ENCODE results near the gene DVL2. TPM values are rescaled to one million over a fixed set of nuclear protein-coding genes. Genes with fewer than 3 reads are reported as not detected.
"Not testable (repeated sequence)": the region's sequence is repeated elsewhere in the genome, so short reads cannot be mapped to it uniquely, and the experiment has no call there.

DVL2 gene
- total RNA-seq, 1 experiment from 2014 or later, result 45.7 TPM

DNA sequence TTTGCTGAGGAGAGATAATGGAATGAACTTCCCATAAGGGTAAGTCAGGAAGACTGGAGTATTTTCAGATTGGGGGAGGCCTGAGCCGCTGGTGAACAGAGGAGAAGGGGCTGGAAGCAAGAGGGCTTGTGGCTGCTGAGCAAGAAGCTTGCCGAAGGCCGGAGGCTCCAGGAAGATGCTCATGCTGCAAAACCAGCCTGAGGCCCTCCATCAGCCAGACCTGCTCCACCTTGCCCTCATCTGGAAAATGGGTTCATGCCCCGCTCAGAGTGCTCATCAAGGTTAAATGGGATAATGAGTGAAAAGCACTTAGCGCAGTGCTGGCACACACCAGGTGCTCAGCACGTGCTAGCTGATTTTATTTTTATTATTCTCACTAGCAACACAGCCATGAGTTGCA lies 49.7 kb downstream of the DVL2 start:
- H3K4me3 Mint-ChIP-seq (ENCODE audit: low read depth, unreplicated experiment), result no peak overlapping the region
- no peaks in the 10 kb centered on the region for H3K9me3 Mint-ChIP-seq (ENCODE audit: low read depth, unreplicated experiment)
- no peak for DNase-seq
- H3K4me1 Mint-ChIP-seq (ENCODE audit: low read depth, unreplicated experiment), result peaks cover 18% of the 10 kb centered on the region
- TF ChIP-seq, protein P1, sequence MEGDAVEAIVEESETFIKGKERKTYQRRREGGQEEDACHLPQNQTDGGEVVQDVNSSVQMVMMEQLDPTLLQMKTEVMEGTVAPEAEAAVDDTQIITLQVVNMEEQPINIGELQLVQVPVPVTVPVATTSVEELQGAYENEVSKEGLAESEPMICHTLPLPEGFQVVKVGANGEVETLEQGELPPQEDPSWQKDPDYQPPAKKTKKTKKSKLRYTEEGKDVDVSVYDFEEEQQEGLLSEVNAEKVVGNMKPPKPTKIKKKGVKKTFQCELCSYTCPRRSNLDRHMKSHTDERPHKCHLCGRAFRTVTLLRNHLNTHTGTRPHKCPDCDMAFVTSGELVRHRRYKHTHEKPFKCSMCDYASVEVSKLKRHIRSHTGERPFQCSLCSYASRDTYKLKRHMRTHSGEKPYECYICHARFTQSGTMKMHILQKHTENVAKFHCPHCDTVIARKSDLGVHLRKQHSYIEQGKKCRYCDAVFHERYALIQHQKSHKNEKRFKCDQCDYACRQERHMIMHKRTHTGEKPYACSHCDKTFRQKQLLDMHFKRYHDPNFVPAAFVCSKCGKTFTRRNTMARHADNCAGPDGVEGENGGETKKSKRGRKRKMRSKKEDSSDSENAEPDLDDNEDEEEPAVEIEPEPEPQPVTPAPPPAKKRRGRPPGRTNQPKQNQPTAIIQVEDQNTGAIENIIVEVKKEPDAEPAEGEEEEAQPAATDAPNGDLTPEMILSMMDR (IDR thresholded peaks at IDR 0.05; ENCODE audit: unreplicated experiment), result no peak
- CTCF ChIA-PET, result interaction anchor here (0.6 to 1.1 kb wide), 4 partner anchors 14 to 185 kb away, joined by 3 to 7 read pairs (median 3); no protein-coding TSS in a partner anchor
- H3K27me3 Mint-ChIP-seq (ENCODE audit: unreplicated experiment), result peaks cover 12% of the 10 kb centered on the region
- H3K36me3 Mint-ChIP-seq (ENCODE audit: insufficient read depth, unreplicated experiment), result no peaks in the 10 kb centered on the region
- H3K27ac Mint-ChIP-seq (ENCODE audit: unreplicated experiment), result no peak overlapping the region
- intact Hi-C loops (cut with micrococcal nuclease; ENCODE audit: unreplicated experiment), result no loop called here
- no TSS peak for BruUV-seq (replicated peaks)

GRCh38 chr17:7184091-7184488 lies 50.2 kb downstream of the DVL2 start:
- Mint-ChIP-seq H3K36me3 (ENCODE audit: insufficient read depth, unreplicated experiment) (no peaks in the 10 kb centered on the region), H3K4me1 (ENCODE audit: low read depth, unreplicated experiment) (peaks cover 18% of the 10 kb centered on the region), H3K27ac (ENCODE audit: unreplicated experiment) (peak overlapping the region; percentile 52), H3K9me3 (ENCODE audit: low read depth, unreplicated experiment) (no peaks in the 10 kb centered on the region), H3K4me3 (ENCODE audit: low read depth, unreplicated experiment) (peak overlapping the region; percentile 26), H3K27me3 (ENCODE audit: unreplicated experiment) (peaks cover 12% of the 10 kb centered on the region)
- no TSS peak for BruUV-seq (replicated peaks)
- intact Hi-C loops (cut with micrococcal nuclease; ENCODE audit: unreplicated experiment), result no loop called here
- TF ChIP-seq, protein P1 (IDR thresholded peaks at IDR 0.05; ENCODE audit: unreplicated experiment), result no peak
- DNase-seq, result peak; percentile 78
- CTCF ChIA-PET, result interaction anchor here (0.6 to 1.1 kb wide), 2 partner anchors 15 to 138 kb away, joined by 3 read pairs; no protein-coding TSS in a partner anchor

DNA sequence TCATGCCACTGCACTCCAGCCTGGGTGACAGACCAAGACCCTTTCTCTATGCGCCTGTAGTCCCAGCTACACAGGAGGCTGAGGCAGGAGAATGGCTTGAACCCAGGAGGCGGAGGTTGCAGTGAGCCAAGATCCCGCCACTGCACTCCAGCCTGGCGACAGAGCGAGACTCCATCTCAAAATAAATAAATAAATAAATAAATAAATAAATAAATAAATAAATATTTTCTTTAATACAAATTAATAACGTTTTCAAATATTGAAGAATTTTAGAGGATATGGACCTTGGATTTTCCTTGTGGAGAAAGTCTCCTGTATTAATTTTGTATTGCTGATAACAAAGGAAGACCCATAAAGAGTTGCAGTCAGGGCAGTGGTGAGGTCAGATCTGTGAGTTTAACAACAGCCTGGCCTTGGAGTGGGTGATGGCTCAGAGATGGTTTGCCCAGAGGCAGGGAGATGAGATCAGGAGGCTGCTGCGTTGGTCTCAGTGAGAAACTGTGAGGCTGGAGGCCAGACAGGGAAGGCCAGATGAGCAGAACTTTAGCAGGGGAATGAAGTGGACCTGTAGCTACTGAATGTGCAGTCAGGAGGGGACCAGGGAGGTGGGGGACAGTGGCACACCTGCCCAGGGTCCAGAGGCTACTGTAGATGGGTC lies 50.8 kb downstream of the DVL2 start:
- Mint-ChIP-seq H3K9me3 (ENCODE audit: low read depth, unreplicated experiment) (no peaks in the 10 kb centered on the region), H3K27ac (ENCODE audit: unreplicated experiment) (peak overlapping the region; percentile 52), H3K27me3 (ENCODE audit: unreplicated experiment) (peaks cover 12% of the 10 kb centered on the region), H3K36me3 (ENCODE audit: insufficient read depth, unreplicated experiment) (no peaks in the 10 kb centered on the region), H3K4me1 (ENCODE audit: low read depth, unreplicated experiment) (peaks cover 18% of the 10 kb centered on the region), H3K4me3 (ENCODE audit: low read depth, unreplicated experiment) (peak overlapping the region; percentile 26)
- CTCF ChIA-PET, result interaction anchor here (1.1 kb wide), 1 partner anchor 138 kb away, joined by 3 read pairs; no protein-coding TSS in a partner anchor
- no TSS peak for BruUV-seq (replicated peaks)
- TF ChIP-seq, protein P1 (IDR thresholded peaks at IDR 0.05; ENCODE audit: unreplicated experiment), result no peak
- no peak for DNase-seq
- intact Hi-C loops (cut with micrococcal nuclease; ENCODE audit: unreplicated experiment), result no loop called here

GRCh38 chr17:7182101-7182500 lies 52.2 kb downstream of the DVL2 start:
- H3K27ac Mint-ChIP-seq (ENCODE audit: unreplicated experiment); DNase-seq; intact Hi-C loops (cut with micrococcal nuclease; ENCODE audit: unreplicated experiment); CTCF ChIA-PET; BruUV-seq (replicated peaks); H3K9me3 Mint-ChIP-seq (ENCODE audit: low read depth, unreplicated experiment); H3K36me3 Mint-ChIP-seq (ENCODE audit: insufficient read depth, unreplicated experiment); H3K4me3 Mint-ChIP-seq (ENCODE audit: low read depth, unreplicated experiment): not testable (repeated sequence)
- Mint-ChIP-seq H3K4me1 (ENCODE audit: low read depth, unreplicated experiment) (peaks cover 18% of the 10 kb centered on the region), H3K27me3 (ENCODE audit: unreplicated experiment) (peaks cover 12% of the 10 kb centered on the region)

Measured in Calu3 (cell line).